HG02798 (cell line): ENCODE measurements around the gene CTSL.

ENCODE experiments used
- ATAC-seq: cut with Tn5 transposase; IDR thresholded peaks from one replicate; pipeline ENCODE4 v1.9.1; 2021; ENCODE audit warnings: mild to moderate bottlenecking; ENCODE audit not compliant: unreplicated experiment, poor library complexity

Gene CTSL

GRCh38 chr9:87698069-87698809 lies 27.7 kb upstream of the CTSL start:
- ATAC-seq: no peak

GRCh38 chr9:87699835-87700234 lies 26.1 kb upstream of the CTSL start:
- no peak for ATAC-seq

DNA sequence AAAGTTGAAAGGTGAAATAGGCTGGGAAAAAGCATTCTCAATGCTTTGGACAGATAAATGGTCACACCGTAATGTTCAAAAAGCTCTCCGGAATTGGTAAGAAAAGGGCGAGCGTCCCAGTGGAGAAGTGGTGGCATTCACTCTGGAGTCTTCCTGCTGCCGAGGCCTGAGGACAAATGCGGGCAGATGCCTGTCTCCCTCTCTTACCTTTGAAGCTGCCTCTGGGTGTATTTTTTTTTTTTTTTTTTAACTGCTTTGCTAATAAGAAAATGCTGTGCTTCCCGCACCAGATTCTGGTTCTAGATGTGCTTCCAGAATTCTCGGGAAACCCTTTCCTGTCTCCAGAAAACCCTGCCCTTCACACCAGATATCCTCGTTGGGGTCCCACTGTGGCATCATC lies 24.4 kb upstream of the CTSL start:
- no peak for ATAC-seq

DNA sequence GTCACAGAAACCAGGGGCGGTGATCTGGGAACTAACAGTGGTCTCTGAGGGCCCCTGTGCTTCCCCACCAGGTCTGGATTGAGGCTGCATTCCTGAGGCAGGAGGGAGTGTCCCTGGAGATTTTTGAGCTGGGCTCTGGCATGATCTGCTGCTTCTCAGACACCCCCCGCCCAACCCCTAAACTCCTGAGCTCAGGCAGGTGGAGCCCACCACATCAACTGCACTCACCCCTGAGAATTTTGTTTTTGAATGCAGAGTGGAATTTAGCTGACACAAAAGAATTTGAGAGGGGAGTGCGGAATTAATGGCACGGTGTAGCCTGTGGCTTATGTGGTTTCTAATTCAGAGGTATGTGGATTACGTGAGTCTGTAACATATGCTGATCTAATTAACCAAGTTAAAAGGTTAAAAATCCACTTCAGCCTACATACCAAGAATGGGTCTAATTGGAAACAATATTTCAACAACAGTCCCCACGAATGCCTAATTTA lies 23.9 kb upstream of the CTSL start:
- ATAC-seq: no peak

DNA sequence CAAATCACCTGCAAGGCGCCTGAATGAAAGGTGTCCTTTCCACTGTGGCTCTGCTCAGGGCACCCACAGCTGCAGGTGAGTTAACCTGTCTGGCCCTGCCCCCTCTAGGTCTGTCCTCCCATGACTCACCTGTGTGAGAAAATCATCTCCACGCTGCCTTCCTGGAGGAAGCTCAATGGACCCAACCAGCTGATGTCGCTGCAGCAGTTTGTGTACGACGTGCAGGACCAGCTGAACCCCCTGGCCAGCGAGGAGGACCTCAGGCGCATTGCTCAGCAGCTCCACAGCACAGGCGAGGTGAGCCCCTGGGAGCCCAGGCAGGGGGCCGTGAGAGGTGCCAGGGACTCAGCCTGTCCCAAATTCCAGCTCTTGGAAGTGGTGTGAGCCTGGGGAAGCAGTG lies 23.0 kb upstream of the CTSL start:
- no peak for ATAC-seq

DNA sequence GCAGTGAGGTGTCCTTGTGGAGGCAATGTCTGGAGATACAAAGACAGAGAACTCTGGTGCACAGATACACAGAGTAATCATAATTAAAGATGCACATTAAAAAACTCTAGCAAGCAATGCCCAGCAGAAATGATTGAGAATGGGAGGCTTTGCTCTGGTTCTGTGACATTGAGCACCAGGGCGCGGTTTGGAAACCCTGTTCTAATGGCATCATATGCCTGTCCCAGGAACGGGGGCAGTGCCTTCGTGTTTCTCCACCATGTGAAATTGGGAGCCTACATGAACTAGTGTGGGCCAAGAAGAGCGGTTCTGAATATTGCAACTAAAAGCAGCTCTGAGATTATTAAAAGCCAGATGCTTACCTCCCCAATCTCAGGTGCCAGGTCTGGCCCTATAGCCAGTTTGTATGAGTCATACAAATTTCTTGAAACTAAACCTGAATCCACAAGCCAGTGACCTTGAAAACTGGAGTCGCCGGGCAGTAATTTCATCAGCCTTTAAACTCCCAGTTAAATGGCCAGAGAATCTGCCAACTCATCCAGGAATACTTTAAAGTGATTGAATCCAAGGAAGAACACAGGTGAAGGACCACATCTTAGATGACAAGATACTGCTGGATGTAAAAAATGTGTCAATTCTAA lies 22.2 kb upstream of the CTSL start:
- no peak for ATAC-seq

DNA sequence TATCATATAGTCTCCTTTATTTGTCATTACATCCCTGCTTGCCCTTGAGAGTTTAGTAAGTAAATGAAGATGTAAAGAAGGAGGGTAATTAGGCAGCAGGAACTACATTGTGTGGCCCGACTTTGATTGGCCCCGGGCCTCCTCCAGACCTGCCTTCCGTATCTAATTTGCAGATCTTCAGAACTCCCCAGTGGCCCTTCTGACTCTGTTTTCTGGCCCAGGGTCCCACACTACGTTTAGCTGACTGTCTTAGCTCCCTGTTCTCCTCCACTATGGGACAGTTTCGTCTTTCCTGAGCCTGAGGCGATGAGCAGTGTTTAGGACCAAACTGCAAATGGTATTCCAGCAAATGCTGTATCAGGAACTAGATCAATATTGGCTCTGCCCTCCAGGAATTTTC lies 21.6 kb upstream of the CTSL start:
- no peak for ATAC-seq

DNA sequence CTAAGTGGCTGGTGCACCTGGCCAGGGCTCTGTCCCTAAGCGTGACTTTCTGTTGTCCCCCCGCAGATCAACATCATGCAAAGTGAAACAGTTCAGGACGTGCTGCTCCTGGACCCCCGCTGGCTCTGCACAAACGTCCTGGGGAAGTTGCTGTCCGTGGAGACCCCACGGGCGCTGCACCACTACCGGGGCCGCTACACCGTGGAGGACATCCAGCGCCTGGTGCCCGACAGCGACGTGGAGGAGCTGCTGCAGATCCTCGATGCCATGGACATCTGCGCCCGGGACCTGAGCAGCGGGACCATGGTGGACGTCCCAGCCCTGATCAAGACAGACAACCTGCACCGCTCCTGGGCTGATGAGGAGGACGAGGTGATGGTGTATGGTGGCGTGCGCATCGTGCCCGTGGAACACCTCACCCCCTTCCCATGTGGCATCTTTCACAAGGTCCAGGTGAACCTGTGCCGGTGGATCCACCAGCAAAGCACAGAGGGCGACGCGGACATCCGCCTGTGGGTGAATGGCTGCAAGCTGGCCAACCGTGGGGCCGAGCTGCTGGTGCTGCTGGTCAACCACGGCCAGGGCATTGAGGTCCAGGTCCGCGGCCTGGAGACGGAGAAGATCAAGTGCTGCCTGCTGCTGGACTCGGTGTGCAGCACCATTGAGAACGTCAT lies 19.7 kb upstream of the CTSL start:
- ATAC-seq: no peak

- no peak for ATAC-seq
Observed at GRCh38 chr9:87707805-87708506, 18.0 kb upstream of the CTSL start.

- no peak for ATAC-seq
Observed at GRCh38 chr9:87708546-87708945, 17.4 kb upstream of the CTSL start.

- ATAC-seq: no peak
Observed at GRCh38 chr9:87708986-87709728, 16.8 kb upstream of the CTSL start.

DNA sequence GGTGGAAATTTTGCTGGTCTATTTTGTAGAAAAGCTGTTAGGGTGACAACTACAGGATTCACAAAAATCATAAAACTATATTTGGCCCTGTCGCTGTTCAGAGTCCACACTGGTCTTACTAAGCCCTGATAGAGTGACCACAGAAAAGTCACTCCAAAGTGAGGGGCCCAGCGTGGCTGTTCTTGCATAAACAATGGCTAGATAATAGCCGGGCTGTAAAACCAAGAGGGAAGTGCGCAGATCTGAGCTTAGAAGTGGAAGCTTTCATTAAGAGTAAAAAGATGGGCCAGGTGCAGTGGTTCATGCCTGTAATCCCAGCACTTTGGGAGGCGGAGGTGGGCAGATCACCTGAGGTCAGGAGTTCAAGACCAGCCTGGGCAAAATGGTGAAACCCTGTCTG lies 15.5 kb upstream of the CTSL start:
- no peak for ATAC-seq

DNA sequence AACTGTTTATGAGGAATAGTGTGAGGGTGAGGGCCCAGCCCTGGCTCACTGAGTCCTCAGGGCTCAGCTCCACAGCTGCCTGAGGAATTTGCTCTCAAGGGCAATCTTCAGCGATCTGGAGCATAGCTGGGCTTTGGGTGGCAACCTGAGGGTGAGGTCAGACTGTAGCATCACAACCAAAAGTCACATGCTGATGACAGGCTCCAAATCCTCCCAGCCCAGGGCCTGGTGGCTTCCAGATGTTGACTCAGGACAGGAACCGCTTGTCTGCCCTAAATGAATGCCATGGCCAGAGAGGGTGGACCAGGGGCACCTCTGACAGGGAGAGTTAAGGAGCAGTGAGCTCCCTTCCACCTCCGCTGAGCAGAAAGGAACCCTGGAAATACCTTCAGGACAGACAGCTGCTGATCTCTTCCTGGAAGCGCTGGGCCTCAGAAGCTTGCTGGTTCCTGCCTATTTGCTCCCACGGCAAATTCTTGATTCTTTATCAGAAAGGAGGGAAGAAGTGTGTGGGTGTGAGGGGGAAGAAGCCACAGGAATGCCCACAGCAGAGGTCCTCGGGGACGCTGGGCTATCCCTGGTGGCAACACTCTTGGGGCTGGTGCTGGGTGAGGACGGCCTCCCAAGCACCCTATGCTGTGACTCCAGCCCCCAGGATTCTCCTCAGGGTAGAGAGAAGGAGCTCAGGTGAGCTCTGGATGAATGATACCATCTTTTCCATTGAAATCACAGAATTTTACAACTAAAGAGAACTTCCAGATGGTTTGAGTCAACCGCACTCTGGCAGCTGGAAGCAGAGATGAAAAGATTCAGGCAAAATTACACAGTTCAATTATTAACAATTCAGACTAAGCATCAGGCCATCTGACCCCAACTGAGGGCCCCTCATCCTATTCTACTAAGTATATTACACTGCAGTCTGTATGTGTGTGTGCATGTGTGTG lies 13.8 kb upstream of the CTSL start:
- no peak for ATAC-seq

DNA sequence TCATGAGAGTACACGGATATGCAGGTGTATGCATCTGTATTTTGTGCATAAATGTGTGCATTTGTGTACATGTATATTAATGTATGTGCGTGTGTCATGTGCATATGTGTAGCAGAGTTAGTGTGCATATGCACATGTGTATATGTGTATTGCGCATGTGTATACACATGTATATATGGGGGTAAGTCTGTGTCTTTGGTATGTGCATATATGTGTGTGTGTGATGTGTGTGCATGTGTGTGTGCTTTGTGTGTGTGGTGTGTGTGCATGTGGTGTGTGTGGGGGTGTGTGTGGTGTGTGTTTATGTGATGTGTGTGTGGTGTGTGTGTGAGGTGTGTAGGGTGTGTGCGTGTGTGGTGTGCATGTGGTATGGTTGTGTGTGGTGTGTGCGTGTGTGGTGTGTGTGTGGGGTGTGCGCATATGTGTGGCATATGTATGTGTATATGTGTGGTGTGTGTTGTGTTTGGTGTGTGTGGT lies 13.1 kb upstream of the CTSL start:
- no peak for ATAC-seq

- no peak for ATAC-seq
Observed at GRCh38 chr9:87713278-87713987, 12.5 kb upstream of the CTSL start.

DNA sequence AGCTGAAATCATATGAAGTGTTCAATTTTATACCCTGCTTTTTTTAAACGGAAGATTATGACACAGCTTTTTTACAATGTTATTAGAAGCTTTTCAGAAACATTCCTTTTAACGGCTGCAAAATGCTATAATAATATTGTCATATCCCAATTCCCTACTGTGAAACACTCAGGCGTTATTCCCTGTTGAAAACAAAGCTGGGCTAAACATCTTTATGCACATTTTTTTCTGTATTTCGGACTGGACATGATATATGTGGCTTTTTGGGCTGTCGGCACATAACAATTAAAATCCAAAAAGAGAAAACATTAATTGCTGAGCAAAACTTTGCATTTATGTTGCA lies 12.0 kb upstream of the CTSL start:
- ATAC-seq: no peak

DNA sequence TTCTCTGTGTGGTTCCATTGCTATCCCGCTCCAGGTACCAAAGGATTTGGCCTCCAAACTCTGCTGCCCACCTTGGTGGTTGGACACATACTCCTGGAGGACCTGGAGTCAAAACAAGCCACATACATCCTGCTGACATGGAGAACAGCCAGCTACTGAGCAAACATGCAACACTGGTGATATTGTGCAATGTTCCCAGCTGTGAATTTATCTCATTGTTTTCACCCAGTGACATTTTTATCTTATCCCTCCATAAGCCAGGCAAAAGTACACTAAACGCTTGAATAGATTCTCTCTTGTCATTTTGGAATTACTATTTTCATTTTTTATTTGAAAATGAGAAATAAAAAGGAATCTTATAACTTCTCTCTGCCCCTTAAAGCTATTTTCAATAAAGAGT lies 11.1 kb upstream of the CTSL start:
- no peak for ATAC-seq

- ATAC-seq: no peak
Observed at GRCh38 chr9:87716141-87716540, 9.8 kb upstream of the CTSL start.

GRCh38 chr9:87717456-87717855 lies 8.5 kb upstream of the CTSL start:
- no peak for ATAC-seq
